ENCODE results near the gene IL27RA. TPM values are rescaled to one million over a fixed set of nuclear protein-coding genes. Genes with fewer than 3 reads are reported as not detected.

IL27RA gene
- total RNA-seq, 1 donor from 2014 or later = 4.0 TPM

- H3K36me3 ChIP-seq = peaks cover 67% of the 10 kb centered on the region
- peaks cover 7% of the 10 kb centered on the region for H3K4me1 ChIP-seq
- no peak overlapping the region for H3K4me3 ChIP-seq
- H3K9me3 ChIP-seq (replicated peaks) = peaks cover 12% of the 10 kb centered on the region
- no peak for TF ChIP-seq CTCF (IDR thresholded peaks at IDR 0.05; ENCODE audit: borderline replicate concordance)
- DNase-seq = no peak
- no peak overlapping the region for H3K27ac ChIP-seq (replicated peaks)
- H3K27me3 ChIP-seq (ENCODE audit: low read depth) = no peaks in the 10 kb centered on the region
- intact Hi-C loops (cut with micrococcal nuclease) = no loop called here
Measured at GRCh38 chr19:14096272-14096992, 64.9 kb downstream of the IL27RA start.

- H3K4me1 ChIP-seq = peaks cover 12% of the 10 kb centered on the region
- no peak for DNase-seq
- no peak overlapping the region for H3K4me3 ChIP-seq
- TF ChIP-seq CTCF (IDR thresholded peaks at IDR 0.05; ENCODE audit: borderline replicate concordance) = peak; percentile 46
- intact Hi-C loops (cut with micrococcal nuclease) = no loop called here
- H3K27ac ChIP-seq (replicated peaks) = no peak overlapping the region
- peaks cover 79% of the 10 kb centered on the region for H3K36me3 ChIP-seq
- H3K9me3 ChIP-seq (replicated peaks) = peaks cover 12% of the 10 kb centered on the region
- H3K27me3 ChIP-seq (ENCODE audit: low read depth) = no peaks in the 10 kb centered on the region
Measured at GRCh38 chr19:14097532-14098151, 66.1 kb downstream of the IL27RA start.

- no peak for DNase-seq
- no peaks in the 10 kb centered on the region for H3K27me3 ChIP-seq (ENCODE audit: low read depth)
- peaks cover 100% of the 10 kb centered on the region for H3K36me3 ChIP-seq
- no peak for TF ChIP-seq CTCF (IDR thresholded peaks at IDR 0.05; ENCODE audit: borderline replicate concordance)
- H3K27ac ChIP-seq (replicated peaks) = peak overlapping the region; percentile 60
- no peaks in the 10 kb centered on the region for H3K9me3 ChIP-seq (replicated peaks)
- H3K4me1 ChIP-seq = peaks cover 24% of the 10 kb centered on the region
- intact Hi-C loops (cut with micrococcal nuclease) = no loop called here
- H3K4me3 ChIP-seq = no peak overlapping the region
Measured at GRCh38 chr19:14101003-14101545, 69.5 kb downstream of the IL27RA start.

GRCh38 chr19:14102102-14102696 lies 70.6 kb downstream of the IL27RA start:
- Histone ChIP-seq H3K4me3 (no peak overlapping the region), H3K36me3 (peaks cover 96% of the 10 kb centered on the region), H3K9me3 (replicated peaks) (no peaks in the 10 kb centered on the region), H3K27me3 (ENCODE audit: low read depth) (no peaks in the 10 kb centered on the region), H3K4me1 (peaks cover 32% of the 10 kb centered on the region), H3K27ac (replicated peaks) (peak overlapping the region; percentile 60)
- intact Hi-C loops (cut with micrococcal nuclease) = no loop called here
- TF ChIP-seq CTCF (IDR thresholded peaks at IDR 0.05; ENCODE audit: borderline replicate concordance) = no peak
- DNase-seq = no peak

GRCh38 chr19:14102756-14103155 lies 71.2 kb downstream of the IL27RA start:
- peaks cover 37% of the 10 kb centered on the region for H3K4me1 ChIP-seq
- no peaks in the 10 kb centered on the region for H3K9me3 ChIP-seq (replicated peaks)
- H3K27ac ChIP-seq (replicated peaks) = peak overlapping the region; percentile 60
- H3K27me3 ChIP-seq (ENCODE audit: low read depth) = no peaks in the 10 kb centered on the region
- H3K36me3 ChIP-seq = peaks cover 90% of the 10 kb centered on the region
- no peak for TF ChIP-seq CTCF (IDR thresholded peaks at IDR 0.05; ENCODE audit: borderline replicate concordance)
- intact Hi-C loops (cut with micrococcal nuclease) = no loop called here
- no peak overlapping the region for H3K4me3 ChIP-seq
- DNase-seq = no peak

Other genes with a start within 250 kb of the IL27RA start
- 2.6 TPM for gene ZSWIM4, start 236.3 kb upstream of the IL27RA start, total RNA-seq
- gene NANOS3, start 154.6 kb upstream of the IL27RA start, total RNA-seq = 1.3 TPM
- gene BRME1, start 125.6 kb upstream of the IL27RA start, total RNA-seq = 0.82 TPM
- 20.1 TPM for gene CC2D1A, start 125.6 kb upstream of the IL27RA start, total RNA-seq
- gene PODNL1, start 93.3 kb upstream of the IL27RA start, total RNA-seq = 1.9 TPM
- 17.0 TPM for gene DCAF15, start 79.3 kb upstream of the IL27RA start, total RNA-seq
- 15.2 TPM for gene RFX1, start 25.4 kb upstream of the IL27RA start, total RNA-seq
- gene RLN3, start 3.6 kb upstream of the IL27RA start, total RNA-seq = not detected
- 0.38 TPM for gene PALM3, start 30.3 kb downstream of the IL27RA start, total RNA-seq
- 8.1 TPM for gene MISP3, start 41.0 kb downstream of the IL27RA start, total RNA-seq
- not detected for gene C19orf67, start 54.0 kb downstream of the IL27RA start, total RNA-seq
- 46.7 TPM for gene SAMD1, start 59.0 kb downstream of the IL27RA start, total RNA-seq
- 465 TPM for gene PRKACA, start 86.0 kb downstream of the IL27RA start, total RNA-seq
- 0.96 TPM for gene ASF1B, start 104.8 kb downstream of the IL27RA start, total RNA-seq
- gene ADGRL1, start 174.4 kb downstream of the IL27RA start, total RNA-seq = 16.1 TPM